Esophagus mucosa (tissue), 1 donor: ENCODE results near the gene HGF. TPM values are rescaled to one million over a fixed set of nuclear protein-coding genes. Genes with fewer than 3 reads are reported as not detected.

Experiments
- ATAC-seq: fragments of 200-7000 bp; cut with Tn5 transposase; one replicate; pipeline ENCODE4 v1.9.1; 2020
- total RNA-seq: library from RNA; stranded (reverse); gene quantifications from one replicate; pipeline ENCODE4 v1.2.4, GENCODE V29; 2023
- donor health status: DM: yes; HTN: yes; CAD: no.

HGF gene
- total RNA-seq, 1 donor from 2014 or later: 0.76 TPM

DNA sequence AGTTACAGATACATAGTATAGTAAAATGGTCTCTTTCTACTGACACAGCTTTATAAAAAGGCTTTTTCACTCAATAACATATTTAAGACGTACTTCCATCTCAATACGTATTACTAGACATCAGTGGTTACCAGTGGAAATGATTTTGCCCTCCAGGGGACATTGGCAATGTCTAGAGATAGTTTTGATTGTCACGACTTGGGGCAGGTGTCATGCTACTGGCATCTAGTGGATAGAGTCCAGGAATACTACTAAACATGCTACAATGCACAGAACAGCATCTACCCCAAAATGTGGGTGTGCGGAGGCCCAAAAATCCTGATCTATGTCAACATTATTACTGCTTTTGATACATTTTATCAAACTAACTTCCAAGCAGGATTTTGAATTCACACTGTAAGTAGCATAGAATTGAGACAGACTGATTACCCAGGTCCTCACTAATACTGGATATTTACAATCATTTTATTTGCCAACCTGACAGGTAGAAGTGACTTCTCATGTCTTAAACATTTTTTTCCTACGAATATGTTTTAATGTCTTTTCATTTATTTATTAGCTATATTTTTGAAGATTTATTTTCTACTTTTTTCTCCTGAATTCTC is 53.8 kb downstream of the HGF start:
- ATAC-seq: peak; percentile 49

GRCh38 chr7:81714306-81714705 is 55.5 kb downstream of the HGF start:
- ATAC-seq: no peak

DNA sequence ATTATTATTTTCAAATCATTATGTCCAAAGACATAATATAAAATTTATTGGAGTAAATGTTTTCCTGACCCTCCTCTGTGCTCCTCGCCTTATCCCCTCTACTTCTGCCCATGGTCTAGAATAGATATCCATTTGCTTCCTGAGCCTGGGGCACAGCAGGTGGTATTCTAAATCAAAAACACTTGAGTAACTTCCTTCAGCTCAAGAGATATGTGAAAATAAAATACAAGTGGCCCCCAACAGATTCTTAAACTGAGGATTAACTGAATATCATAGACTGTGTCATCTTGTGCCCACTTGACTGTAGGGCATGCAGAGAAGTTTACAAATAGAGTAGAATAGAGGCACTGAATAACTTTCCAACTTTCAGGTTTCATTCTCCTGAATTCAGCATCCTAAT is 59.1 kb downstream of the HGF start:
- no peak for ATAC-seq

GRCh38 chr7:81709836-81710235 is 60.0 kb downstream of the HGF start:
- ATAC-seq: no peak

DNA sequence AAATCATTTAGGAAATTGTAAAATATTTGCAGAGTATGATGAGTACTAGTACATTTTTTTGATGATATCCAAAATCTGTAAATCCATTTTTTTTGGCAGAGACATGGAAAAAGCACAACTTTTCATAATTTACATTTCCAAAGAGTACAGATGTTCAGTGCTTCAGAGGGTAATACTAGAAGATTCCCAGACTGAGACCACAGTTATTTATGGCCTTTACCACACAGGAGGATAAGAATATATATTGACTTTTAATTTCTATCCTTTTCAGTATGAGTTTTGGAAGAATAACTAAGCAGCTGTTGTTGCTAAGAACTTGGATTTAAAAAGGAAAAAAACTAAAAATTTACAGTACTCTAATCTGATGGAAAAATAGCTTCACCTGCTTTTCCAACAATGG is 61.9 kb downstream of the HGF start:
- no peak for ATAC-seq

GRCh38 chr7:81707196-81707595 is 62.7 kb downstream of the HGF start:
- ATAC-seq: no peak

DNA sequence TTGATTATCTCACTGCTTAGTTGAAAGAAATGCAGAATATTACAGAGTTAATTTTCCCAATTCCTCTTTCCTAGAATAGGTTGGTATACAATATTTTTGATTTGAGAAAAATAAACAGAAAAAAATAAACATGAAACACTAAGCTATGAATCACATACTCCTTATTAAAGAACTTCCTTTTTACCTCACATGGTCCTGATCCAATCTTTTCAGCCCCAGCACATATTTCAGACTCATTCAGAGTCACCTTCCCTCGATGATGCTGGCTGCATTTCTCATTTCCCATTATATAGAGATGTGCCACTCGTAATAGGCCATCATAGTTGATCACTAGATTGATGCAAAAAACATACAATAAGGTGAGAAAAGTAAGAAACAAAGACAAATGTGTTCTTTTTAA is 64.6 kb downstream of the HGF start:
- no peak for ATAC-seq

GRCh38 chr7:81704595-81704994 is 65.3 kb downstream of the HGF start:
- ATAC-seq: no peak

DNA sequence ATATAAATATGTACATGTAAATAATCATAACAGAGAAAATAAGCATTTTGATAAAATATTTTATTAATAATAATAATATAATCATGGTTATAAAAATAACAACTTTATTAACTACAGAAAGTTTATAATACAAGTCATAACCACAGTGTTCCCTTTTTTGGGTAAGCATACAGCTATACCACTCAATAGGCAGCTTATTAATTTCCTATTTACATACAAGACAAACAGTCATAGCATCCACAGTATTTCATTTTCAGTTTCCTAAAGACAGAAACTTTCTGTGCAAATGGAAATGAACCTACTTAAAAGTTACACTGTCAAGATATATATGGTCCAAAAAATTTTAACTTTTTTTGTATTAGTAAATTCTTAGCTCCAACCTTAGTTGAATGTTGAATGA is 70.9 kb downstream of the HGF start:
- ATAC-seq: no peak

GRCh38 chr7:81694711-81695110 is 75.1 kb downstream of the HGF start:
- ATAC-seq: no peak

GRCh38 chr7:81693894-81694293 is 76.0 kb downstream of the HGF start:
- ATAC-seq: no peak

GRCh38 chr7:81693080-81693479 is 76.8 kb downstream of the HGF start:
- ATAC-seq: no peak

- no peak for ATAC-seq
Measured at GRCh38 chr7:81692146-81692905, 77.5 kb downstream of the HGF start.

DNA sequence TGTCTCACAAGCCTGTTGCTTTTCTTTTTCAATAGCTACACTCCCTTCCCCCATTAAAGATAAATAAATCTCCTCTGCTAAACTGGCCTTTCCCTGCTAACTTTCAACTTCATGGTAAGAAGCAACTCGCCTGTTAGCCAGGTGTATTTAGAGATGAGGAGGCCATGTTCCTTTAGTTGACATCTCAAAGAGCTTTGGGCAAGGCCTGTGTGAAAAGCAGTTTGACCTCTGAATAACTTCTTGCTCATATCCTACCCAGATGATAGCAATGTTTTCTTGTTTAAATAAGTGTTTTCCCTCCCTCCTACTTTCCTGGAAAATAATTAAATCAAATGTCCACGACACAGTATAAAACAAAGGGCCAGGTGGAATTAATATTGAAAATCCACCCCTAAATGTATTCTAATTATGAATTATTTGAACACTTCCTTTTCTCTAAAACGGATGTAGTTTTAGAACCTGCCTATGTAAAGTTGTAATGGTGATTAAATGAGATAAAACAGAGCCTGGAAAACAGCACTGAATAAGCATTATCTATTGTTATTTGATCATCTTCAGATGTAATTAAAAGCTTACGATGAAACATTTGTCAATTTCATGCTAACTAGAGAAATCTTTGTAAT is 78.5 kb downstream of the HGF start:
- ATAC-seq: no peak

DNA sequence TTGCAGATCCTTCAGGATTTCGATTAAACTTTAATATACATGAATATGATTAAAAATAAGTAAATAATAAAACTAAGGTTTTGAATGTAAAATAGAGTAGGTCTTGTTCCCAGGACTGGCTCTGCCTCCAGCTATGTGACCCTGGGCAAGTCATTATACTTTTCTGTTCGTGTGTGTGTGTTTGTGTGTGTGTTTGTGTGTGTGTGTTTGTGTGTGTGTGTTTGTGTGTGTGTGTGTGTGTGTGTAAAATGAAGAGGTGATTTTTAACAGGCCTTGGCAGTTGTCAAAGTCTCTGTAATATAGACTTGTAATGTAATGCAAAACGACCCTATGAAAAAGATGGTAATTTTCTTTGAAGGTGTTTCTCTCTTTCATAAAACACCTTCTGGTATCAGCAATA is 79.2 kb downstream of the HGF start:
- ATAC-seq: no peak

DNA sequence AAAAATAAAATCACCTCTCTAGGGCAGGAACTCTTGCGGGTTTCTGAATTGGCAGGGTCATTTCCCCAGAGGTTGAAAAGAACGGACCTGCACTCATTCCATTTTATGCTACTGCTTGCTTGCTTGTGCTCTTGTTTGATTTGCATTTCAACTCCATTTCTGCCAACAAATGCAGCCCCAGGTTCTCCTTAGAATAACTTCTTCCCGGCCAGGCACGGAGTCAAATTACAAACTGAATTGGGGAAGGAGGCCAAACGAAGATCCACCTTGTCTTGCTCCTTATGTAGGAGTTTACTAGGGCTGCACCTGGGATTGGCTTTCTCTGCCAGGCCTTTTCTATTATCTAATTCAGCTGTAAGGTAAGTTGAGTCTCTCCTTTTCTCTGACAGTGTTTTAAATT is 79.6 kb downstream of the HGF start:
- no peak for ATAC-seq

DNA sequence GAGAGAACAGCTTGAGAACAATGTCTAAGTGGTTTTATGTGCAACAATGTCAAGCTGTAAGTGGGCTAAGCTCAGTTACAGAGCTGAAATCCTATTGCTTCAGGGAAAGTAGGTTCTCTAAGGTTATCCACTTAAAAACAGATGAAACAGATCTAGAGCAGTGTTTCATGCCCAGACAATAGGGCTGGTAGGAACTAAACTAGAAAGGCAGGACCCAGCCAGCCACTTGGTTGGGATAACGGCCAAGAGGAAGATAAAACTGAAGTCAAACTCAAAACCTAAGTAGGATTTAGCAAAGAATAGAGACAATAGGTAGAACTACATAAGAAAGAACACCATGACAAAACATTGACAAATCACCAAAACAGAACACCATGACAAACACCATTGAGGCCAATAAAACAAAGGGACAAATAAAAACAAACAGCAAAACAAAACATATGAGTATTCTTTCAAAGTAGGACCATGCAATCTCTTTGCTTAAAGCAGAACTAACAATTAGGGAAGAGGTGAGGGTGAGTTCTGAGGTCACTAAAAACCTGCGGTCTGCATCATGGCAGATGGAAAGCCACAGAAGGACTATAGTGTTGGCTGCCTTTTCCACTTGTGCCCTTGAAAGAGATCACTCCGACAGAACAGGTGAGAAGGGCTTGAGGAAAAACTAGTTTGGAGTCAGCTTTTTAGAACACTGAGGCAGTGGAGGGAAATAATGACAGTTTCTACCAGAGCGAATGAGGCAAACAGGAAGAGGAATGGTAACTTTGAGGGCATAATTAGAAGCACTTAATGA is 81.0 kb downstream of the HGF start:
- peak; percentile 59 for ATAC-seq

DNA sequence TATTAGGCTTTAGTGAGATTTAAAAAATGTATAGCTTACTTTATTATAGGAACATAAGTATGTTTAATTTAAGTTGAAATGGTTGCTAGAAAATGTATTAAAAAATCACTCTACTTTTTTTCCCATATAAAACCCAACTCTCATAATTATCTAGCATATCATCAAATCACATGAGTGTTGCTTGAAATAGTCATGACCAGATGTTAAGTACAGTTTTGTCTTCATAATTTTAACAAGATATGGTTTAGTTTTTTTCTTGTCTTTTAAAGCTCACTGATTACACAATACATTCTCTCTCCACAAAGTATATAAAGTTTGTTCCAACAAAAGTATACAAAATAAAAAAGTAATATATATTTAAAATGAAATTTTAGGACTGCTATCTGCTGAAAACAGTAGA is 82.8 kb downstream of the HGF start:
- ATAC-seq: no peak

DNA sequence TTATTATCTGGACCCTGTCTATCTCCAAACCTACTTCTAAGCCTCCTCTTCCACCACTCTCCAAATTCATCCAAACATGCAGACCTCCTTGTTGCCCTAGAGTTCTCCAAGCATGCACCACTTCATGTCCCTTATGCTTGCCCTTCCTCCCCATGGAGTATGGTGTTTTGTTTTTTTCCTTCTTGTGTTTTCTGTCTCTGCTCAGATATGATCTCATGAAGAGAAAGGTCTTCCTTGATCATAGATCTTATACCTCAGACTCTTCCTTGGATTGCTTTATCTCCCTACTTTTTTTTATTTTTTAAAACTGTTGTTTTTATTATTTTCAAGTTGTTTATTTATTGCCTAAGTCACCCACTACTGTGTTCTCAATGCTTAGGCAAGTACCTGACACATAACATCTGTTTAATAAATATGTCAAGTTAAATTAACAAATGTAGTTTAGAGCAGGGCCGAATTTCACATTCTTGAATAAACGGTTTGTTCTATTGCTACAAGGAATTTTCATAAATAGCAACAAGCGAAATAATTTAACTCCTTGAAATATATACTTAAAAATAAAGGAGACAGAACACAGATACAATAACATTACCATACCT is 84.5 kb downstream of the HGF start:
- no peak for ATAC-seq

DNA sequence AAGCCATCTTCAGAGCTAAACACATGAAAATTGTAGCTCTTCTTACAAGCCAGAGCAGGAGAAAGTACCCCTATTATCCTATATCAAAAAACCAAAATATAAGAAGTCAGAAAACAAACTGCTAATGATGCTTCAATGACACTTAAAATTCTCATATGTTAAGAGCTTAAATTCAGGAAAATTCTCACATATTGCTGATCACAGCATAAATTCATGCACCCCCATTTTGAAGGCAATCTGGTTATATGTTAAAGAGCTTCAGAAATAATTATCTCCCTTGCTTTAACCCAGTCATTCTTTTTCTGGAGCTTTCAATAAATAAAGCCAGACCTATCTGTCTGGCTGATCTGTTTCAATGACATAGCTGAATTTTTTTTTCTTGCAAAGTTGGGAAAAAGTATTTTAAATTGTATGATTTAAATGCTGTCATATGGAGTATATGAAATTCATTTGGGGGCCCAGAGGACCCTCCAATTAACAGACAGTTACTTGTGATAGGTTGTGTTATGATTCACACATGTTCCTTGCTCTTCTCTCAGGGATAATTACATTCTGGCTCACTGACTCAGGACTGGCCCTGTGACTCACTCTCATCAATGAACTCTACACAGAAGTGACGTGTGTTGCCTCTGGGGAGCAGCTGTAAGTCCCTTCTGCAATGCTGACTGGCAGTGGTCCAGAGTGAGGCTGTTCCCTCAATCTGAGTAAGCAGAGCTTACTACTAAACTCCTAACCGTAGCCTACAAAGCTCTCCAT is 85.2 kb downstream of the HGF start:
- ATAC-seq: peak; percentile 100

- ATAC-seq: no peak
Measured at GRCh38 chr7:81684033-81684432, 85.8 kb downstream of the HGF start.

DNA sequence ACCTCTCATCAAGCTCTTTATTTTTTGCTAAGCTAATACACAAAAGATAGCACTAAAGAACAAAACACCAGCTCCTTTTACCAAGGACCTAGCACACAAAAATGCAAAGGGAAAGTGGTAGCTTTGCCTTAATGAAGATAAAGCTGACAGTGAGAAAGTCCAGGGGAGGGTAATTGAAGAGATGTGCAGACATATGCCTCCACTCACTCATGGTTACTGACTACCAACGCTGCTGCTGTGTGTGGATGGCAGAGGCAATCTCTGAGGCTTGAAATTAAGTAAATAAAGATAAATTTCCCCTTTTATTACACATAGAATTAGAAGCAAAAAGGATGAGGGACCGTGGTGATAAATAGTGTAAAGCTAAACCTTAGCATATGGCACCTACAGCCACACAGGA is 87.0 kb downstream of the HGF start:
- ATAC-seq: no peak
